ENCODE results near the gene ERGIC3. TPM values are rescaled to one million over a fixed set of nuclear protein-coding genes. Genes with fewer than 3 reads are reported as not detected.

The ERGIC3 gene
- total RNA-seq, 1 experiment from 2014 or later, result 265 TPM

DNA sequence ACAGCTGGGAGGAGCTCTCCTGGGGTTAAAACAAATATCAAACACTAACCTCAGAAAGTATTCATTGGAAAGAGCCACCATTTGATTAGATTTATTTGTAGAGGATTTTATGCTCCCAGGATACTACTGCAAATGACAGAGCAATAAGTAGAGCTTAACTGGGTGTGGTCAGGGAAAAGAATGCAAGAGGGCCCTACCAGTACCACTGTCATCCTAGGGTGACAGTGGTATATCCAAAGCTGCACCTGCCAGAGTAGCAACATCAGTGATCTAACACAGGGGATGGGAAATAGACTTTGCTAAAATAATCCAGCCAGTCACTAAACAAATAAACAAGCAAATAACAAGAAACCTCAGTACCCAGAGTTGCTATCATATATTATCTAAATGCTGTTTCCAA lies 29.7 kb downstream of the ERGIC3 start:
- TF ChIP-seq POLR2AphosphoS5 (IDR thresholded peaks at IDR 0.05; ENCODE audit: low read depth, low read length) (no peak), TCF7L2 (IDR thresholded peaks at IDR 0.05; ENCODE audit: low read depth, low read length) (no peak)
- TF ChIP-seq, protein P1, sequence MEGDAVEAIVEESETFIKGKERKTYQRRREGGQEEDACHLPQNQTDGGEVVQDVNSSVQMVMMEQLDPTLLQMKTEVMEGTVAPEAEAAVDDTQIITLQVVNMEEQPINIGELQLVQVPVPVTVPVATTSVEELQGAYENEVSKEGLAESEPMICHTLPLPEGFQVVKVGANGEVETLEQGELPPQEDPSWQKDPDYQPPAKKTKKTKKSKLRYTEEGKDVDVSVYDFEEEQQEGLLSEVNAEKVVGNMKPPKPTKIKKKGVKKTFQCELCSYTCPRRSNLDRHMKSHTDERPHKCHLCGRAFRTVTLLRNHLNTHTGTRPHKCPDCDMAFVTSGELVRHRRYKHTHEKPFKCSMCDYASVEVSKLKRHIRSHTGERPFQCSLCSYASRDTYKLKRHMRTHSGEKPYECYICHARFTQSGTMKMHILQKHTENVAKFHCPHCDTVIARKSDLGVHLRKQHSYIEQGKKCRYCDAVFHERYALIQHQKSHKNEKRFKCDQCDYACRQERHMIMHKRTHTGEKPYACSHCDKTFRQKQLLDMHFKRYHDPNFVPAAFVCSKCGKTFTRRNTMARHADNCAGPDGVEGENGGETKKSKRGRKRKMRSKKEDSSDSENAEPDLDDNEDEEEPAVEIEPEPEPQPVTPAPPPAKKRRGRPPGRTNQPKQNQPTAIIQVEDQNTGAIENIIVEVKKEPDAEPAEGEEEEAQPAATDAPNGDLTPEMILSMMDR (IDR thresholded peaks at IDR 0.05), result no peak
- TF ChIP-seq, protein P2, sequence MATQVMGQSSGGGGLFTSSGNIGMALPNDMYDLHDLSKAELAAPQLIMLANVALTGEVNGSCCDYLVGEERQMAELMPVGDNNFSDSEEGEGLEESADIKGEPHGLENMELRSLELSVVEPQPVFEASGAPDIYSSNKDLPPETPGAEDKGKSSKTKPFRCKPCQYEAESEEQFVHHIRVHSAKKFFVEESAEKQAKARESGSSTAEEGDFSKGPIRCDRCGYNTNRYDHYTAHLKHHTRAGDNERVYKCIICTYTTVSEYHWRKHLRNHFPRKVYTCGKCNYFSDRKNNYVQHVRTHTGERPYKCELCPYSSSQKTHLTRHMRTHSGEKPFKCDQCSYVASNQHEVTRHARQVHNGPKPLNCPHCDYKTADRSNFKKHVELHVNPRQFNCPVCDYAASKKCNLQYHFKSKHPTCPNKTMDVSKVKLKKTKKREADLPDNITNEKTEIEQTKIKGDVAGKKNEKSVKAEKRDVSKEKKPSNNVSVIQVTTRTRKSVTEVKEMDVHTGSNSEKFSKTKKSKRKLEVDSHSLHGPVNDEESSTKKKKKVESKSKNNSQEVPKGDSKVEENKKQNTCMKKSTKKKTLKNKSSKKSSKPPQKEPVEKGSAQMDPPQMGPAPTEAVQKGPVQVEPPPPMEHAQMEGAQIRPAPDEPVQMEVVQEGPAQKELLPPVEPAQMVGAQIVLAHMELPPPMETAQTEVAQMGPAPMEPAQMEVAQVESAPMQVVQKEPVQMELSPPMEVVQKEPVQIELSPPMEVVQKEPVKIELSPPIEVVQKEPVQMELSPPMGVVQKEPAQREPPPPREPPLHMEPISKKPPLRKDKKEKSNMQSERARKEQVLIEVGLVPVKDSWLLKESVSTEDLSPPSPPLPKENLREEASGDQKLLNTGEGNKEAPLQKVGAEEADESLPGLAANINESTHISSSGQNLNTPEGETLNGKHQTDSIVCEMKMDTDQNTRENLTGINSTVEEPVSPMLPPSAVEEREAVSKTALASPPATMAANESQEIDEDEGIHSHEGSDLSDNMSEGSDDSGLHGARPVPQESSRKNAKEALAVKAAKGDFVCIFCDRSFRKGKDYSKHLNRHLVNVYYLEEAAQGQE (IDR thresholded peaks at IDR 0.05; ENCODE audit: insufficient read depth in 1 of 2, low read depth in 2 of 2, low read length in 1 of 2), result no peak
- Histone ChIP-seq H3K27ac (ENCODE audit: low read length) (no peak overlapping the region), H3K4me3 (ENCODE audit: low read depth in 2 of 2, low read length in 2 of 2) (no peak overlapping the region), H3K27me3 (ENCODE audit: control insufficient read depth, insufficient read depth, low read length) (no peaks in the 10 kb centered on the region), H3K4me1 (ENCODE audit: control insufficient read depth, insufficient read depth, low read length) (no peaks in the 10 kb centered on the region), H3K36me3 (ENCODE audit: control insufficient read depth, insufficient read depth, low read length) (no peaks in the 10 kb centered on the region), H3K9me3 (ENCODE audit: control insufficient read depth, insufficient read depth, low read depth, low read length) (no peaks in the 10 kb centered on the region)
- in situ Hi-C loops (cut with HindIII; ENCODE audit: low pct_unique_long_range_greater_than_20kb, low sequenced_read_pairs) (no loop called here), intact Hi-C loops (cut with micrococcal nuclease; ENCODE audit: unreplicated experiment) (no loop called here)
- CTCF ChIA-PET, result no interaction called here
- no peak for DNase-seq (ENCODE audit: low read depth, low spot score)
- POLR2A ChIA-PET, result no interaction called here
- ATAC-seq, result no peak
- BruUV-seq (replicated peaks), result no TSS peak

DNA sequence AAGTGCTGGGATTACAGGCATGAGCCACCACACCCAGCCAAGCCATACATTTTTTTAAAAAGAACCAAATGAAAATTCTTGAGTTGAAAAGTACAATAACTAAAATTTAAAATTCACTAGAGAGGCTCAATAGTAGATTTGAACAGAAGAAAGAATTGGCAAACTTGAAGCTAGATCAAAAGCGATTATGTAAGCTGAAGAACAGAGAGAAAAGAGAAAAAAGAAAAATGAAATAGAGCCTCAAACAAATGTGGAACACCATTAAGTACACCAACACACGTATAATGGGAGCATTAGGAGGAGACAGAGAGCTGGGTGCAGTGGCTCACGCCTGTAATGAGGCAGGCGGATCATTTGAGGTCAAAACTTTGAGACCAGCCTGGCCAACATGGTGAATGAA lies 31.0 kb downstream of the ERGIC3 start:
- no peak overlapping the region for H3K4me3 ChIP-seq (ENCODE audit: low read depth in 2 of 2, low read length in 2 of 2)
- ChIA-PET POLR2A (interaction anchor here (0.7 kb wide), 1 partner anchor 9 kb away, joined by 3 read pairs; no protein-coding TSS in a partner anchor), CTCF (no interaction called here)
- no peaks in the 10 kb centered on the region for H3K9me3 ChIP-seq (ENCODE audit: control insufficient read depth, insufficient read depth, low read depth, low read length)
- in situ Hi-C loops (cut with HindIII; ENCODE audit: low pct_unique_long_range_greater_than_20kb, low sequenced_read_pairs) (no loop called here), intact Hi-C loops (cut with micrococcal nuclease; ENCODE audit: unreplicated experiment) (no loop called here)
- no peak for DNase-seq (ENCODE audit: low read depth, low spot score)
- no peaks in the 10 kb centered on the region for H3K4me1 ChIP-seq (ENCODE audit: control insufficient read depth, insufficient read depth, low read length)
- no peak for ATAC-seq
- H3K36me3 ChIP-seq (ENCODE audit: control insufficient read depth, insufficient read depth, low read length), result no peaks in the 10 kb centered on the region
- no peak overlapping the region for H3K27ac ChIP-seq (ENCODE audit: low read length)
- TF ChIP-seq POLR2AphosphoS5 (IDR thresholded peaks at IDR 0.05; ENCODE audit: low read depth, low read length) (no peak), SIN3A (IDR thresholded peaks at IDR 0.05; ENCODE audit: borderline replicate concordance, insufficient read depth, low read depth, low read length) (no peak), TCF7L2 (IDR thresholded peaks at IDR 0.05; ENCODE audit: low read depth, low read length) (no peak)
- TF ChIP-seq, protein P2 (IDR thresholded peaks at IDR 0.05; ENCODE audit: insufficient read depth in 1 of 2, low read depth in 2 of 2, low read length in 1 of 2), result no peak
- no peaks in the 10 kb centered on the region for H3K27me3 ChIP-seq (ENCODE audit: control insufficient read depth, insufficient read depth, low read length)
- BruUV-seq (replicated peaks), result no TSS peak

All from Panc1 (cell line).